ENCODE results near the gene SPATA17.

SPATA17 gene

DNA sequence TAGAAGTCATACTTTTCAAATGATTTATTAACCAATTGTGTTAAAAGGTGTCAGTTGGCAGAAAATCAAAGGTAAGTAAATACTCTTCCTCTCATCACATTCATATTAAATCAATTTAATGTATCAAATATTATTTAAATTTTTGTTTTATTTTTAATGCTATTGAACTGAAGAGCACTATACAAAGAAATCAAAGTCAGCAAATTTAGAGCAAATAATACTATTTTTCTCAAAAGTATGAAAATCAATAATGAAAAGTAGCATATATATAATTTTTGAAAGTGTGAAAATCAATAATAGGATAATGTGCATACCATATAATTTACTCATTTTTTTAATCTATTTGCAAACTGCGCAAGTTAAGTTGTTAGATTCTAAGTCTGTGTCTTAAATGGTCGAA lies 181.0 kb downstream of the SPATA17 start:
- TF ChIP-seq POLR2A (IDR thresholded peaks at IDR 0.05; ENCODE audit: low read depth, low read length) (no peak), SPI1 (IDR thresholded peaks at IDR 0.05; ENCODE audit: low read depth, low read length) (no peak), POLR2AphosphoS5 (IDR thresholded peaks at IDR 0.05; ENCODE audit: low read depth, low read length) (no peak), PAX5 (IDR thresholded peaks at IDR 0.05; ENCODE audit: insufficient read depth, low read length, severe bottlenecking) (no peak), TAF1 (IDR thresholded peaks at IDR 0.05; ENCODE audit: low read depth, low read length) (no peak), POU2F2 (IDR thresholded peaks at IDR 0.05; ENCODE audit: low read depth, low read length) (no peak)
- DNase-seq (ENCODE audit: insufficient read length, low spot score) (no peak), FAIRE-seq (no peak)

DNA sequence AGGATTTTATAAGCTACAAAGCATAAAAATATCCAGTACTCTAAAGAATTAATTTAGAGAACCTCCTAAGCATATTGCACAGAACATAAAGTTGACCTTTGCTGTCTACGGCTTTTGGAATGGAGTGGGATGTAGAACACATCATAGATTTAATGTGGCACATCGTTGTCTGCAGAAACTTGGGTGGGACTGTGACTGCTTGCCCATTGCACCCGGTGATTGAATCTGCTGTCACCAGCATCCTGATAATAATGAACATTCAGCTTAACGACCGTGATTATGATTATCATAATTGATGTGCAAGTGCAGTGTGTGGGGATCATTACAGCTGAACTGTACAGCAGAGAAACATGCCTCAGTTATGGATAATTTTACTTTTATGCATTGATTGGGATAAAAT lies 181.9 kb downstream of the SPATA17 start:
- FAIRE-seq, result no peak
- TF ChIP-seq POU2F2 (IDR thresholded peaks at IDR 0.05; ENCODE audit: low read depth, low read length) (no peak), POLR2A (IDR thresholded peaks at IDR 0.05; ENCODE audit: low read depth, low read length) (no peak), PAX5 (IDR thresholded peaks at IDR 0.05; ENCODE audit: insufficient read depth, low read length, severe bottlenecking) (no peak), SPI1 (IDR thresholded peaks at IDR 0.05; ENCODE audit: low read depth, low read length) (no peak), TAF1 (IDR thresholded peaks at IDR 0.05; ENCODE audit: low read depth, low read length) (no peak), POLR2AphosphoS5 (IDR thresholded peaks at IDR 0.05; ENCODE audit: low read depth, low read length) (no peak)
- no peak for DNase-seq (ENCODE audit: insufficient read length, low spot score)

DNA sequence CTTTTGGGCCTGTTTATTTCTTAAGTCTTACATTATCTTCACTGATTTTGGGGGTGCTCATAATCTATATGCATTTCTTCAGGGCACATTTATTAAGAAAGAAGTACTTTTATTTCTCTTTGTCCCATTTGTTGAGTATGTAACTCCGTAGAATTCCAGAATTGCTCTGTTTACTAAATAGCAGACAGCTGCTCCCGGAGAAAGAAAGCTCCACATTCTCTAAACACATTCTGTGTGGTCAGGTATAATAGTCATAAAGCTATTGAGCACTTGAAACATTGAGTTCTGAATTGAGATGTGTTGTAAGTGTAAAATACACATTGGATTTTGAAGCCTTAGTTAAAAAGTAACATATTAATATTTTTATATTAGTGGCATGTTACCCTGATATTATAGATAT lies 206.5 kb downstream of the SPATA17 start:
- TF ChIP-seq POLR2A (IDR thresholded peaks at IDR 0.05; ENCODE audit: low read depth, low read length) (no peak), TAF1 (IDR thresholded peaks at IDR 0.05; ENCODE audit: low read depth, low read length) (no peak), PAX5 (IDR thresholded peaks at IDR 0.05; ENCODE audit: insufficient read depth, low read length, severe bottlenecking) (no peak), SPI1 (IDR thresholded peaks at IDR 0.05; ENCODE audit: low read depth, low read length) (no peak), POU2F2 (IDR thresholded peaks at IDR 0.05; ENCODE audit: low read depth, low read length) (no peak), POLR2AphosphoS5 (IDR thresholded peaks at IDR 0.05; ENCODE audit: low read depth, low read length) (no peak)
- DNase-seq (ENCODE audit: insufficient read length, low spot score) (no peak), FAIRE-seq (no peak)

DNA sequence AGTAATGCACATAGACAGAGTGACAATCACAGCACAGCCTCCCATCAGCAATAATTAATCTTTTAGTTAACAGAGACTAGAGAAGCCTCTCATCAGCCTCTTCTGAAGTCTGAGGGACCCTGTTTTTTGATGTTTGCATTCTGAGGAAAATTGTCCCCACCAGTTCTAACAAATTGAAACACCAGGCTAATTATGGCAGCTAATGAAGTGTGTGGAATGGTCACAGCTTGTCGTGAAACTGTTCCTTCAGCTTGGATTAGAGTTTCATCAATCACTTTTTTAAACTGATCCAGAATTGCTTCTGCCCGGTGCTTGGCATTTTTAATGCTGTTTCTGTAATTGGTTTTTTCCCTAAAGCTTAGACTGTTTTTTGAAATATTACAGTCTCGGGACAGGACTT lies 208.0 kb downstream of the SPATA17 start:
- TF ChIP-seq TAF1 (IDR thresholded peaks at IDR 0.05; ENCODE audit: low read depth, low read length), result no peak
- TF ChIP-seq POLR2AphosphoS5 (IDR thresholded peaks at IDR 0.05; ENCODE audit: low read depth, low read length), result no peak
- TF ChIP-seq POLR2A (IDR thresholded peaks at IDR 0.05; ENCODE audit: low read depth, low read length), result no peak
- no peak for TF ChIP-seq POU2F2 (IDR thresholded peaks at IDR 0.05; ENCODE audit: low read depth, low read length)
- no peak for TF ChIP-seq PAX5 (IDR thresholded peaks at IDR 0.05; ENCODE audit: insufficient read depth, low read length, severe bottlenecking)
- TF ChIP-seq SPI1 (IDR thresholded peaks at IDR 0.05; ENCODE audit: low read depth, low read length), result no peak
- FAIRE-seq (no peak), DNase-seq (ENCODE audit: insufficient read length, low spot score) (no peak)

DNA sequence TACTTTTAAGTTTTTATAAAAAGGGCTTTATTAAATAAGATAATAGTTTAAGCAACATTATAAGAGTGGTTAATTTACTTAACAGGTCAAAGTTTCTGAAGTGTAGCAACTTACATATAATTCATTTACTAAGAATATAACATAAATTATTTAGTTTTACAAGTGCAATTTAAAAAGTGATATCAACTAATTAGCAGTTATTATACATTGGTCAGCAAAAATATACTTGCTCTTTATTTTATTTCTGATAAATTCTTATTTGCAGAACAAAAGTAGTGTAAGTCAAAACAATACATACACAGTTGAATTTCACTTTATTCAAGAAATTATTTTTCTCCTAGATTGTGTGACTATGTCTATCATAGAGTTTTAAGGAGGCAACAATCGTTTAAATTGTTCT lies 215.6 kb downstream of the SPATA17 start:
- TF ChIP-seq POU2F2 (IDR thresholded peaks at IDR 0.05; ENCODE audit: low read depth, low read length) (no peak), TAF1 (IDR thresholded peaks at IDR 0.05; ENCODE audit: low read depth, low read length) (no peak), SPI1 (IDR thresholded peaks at IDR 0.05; ENCODE audit: low read depth, low read length) (no peak), PAX5 (IDR thresholded peaks at IDR 0.05; ENCODE audit: insufficient read depth, low read length, severe bottlenecking) (no peak), POLR2A (IDR thresholded peaks at IDR 0.05; ENCODE audit: low read depth, low read length) (no peak), POLR2AphosphoS5 (IDR thresholded peaks at IDR 0.05; ENCODE audit: low read depth, low read length) (no peak)
- no peak for FAIRE-seq
- DNase-seq (ENCODE audit: insufficient read length, low spot score), result no peak

DNA sequence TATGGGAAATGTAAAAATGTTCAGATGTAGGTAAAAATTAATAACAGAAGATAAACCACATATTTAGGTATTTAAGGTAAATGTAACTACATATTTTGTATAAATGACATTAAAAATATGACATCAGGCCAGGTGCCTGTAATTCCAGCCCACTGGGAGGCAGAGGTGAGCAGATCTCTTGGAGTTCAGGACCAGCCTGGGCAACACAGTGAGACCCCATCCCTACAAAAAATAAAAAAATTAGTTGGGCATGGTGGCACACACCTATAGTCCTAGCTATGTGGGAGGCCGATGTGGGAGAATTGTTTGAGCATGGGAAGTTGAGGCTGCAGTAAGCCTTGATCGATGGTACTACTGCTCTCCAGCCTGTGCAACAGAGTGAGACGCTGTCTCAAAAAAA lies 216.5 kb downstream of the SPATA17 start:
- FAIRE-seq (no peak), DNase-seq (ENCODE audit: insufficient read length, low spot score) (no peak)
- TF ChIP-seq POU2F2 (IDR thresholded peaks at IDR 0.05; ENCODE audit: low read depth, low read length) (no peak), TAF1 (IDR thresholded peaks at IDR 0.05; ENCODE audit: low read depth, low read length) (no peak), POLR2A (IDR thresholded peaks at IDR 0.05; ENCODE audit: low read depth, low read length) (no peak), PAX5 (IDR thresholded peaks at IDR 0.05; ENCODE audit: insufficient read depth, low read length, severe bottlenecking) (no peak), POLR2AphosphoS5 (IDR thresholded peaks at IDR 0.05; ENCODE audit: low read depth, low read length) (no peak), SPI1 (IDR thresholded peaks at IDR 0.05; ENCODE audit: low read depth, low read length) (no peak)

DNA sequence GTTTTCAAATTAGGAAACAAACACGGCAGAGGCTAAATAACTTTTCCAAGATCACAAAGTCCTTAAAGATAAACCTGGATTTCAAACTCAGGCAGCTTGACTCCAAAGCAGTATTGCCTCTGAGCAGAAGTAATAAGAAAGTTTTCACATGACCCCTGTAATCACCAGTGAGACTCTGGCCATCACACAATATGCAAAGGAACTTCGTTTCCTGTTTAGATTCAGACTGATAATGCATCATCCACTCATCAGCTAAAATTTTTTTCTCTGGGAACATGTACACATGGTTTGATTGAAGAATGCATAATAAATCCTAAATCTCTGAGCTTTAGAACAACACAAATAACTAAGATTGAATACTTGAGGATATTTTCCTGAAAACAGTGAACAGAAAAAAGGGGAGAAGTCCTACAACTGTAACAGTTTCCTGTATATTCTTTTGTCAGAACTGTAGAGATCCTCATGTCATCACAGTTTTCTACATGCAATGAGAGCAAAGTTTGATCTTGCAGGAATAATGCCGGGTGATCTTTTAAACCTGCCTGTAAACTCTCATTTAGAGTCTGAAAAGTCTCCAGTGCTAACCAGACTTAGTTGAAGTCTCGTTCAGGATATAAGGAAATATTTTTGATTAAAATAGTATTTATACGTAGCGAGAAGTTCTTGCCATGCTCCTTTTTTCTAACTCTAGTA lies 225.3 kb downstream of the SPATA17 start:
- DNase-seq (ENCODE audit: insufficient read length, low spot score), result no peak
- TF ChIP-seq POU2F2 (IDR thresholded peaks at IDR 0.05; ENCODE audit: low read depth, low read length) (no peak), POLR2AphosphoS5 (IDR thresholded peaks at IDR 0.05; ENCODE audit: low read depth, low read length) (no peak), TAF1 (IDR thresholded peaks at IDR 0.05; ENCODE audit: low read depth, low read length) (no peak), POLR2A (IDR thresholded peaks at IDR 0.05; ENCODE audit: low read depth, low read length) (no peak), PAX5 (IDR thresholded peaks at IDR 0.05; ENCODE audit: insufficient read depth, low read length, severe bottlenecking) (no peak), SPI1 (IDR thresholded peaks at IDR 0.05; ENCODE audit: low read depth, low read length) (no peak)
- FAIRE-seq, result no peak

DNA sequence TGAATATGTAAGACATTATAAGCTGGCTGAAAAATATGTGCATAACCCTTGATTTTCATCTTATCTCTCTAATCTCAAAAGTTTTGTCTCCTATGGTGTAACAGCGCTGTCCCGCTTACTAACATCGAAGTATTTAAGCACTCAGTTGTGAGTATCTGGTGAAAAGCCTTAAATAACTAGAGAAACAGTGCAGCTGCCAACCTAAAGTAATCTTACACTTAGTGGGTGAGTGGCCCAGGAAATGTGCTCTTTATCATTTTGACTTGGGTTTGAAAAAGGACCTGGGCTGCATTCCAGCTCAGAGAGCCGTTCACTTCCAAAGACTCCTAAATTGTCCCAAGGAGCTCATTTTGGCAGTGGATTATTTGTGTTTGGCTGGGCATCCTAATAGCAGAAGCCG lies 225.9 kb downstream of the SPATA17 start:
- TF ChIP-seq TAF1 (IDR thresholded peaks at IDR 0.05; ENCODE audit: low read depth, low read length), result no peak
- TF ChIP-seq POU2F2 (IDR thresholded peaks at IDR 0.05; ENCODE audit: low read depth, low read length), result no peak
- no peak for TF ChIP-seq POLR2AphosphoS5 (IDR thresholded peaks at IDR 0.05; ENCODE audit: low read depth, low read length)
- no peak for TF ChIP-seq SPI1 (IDR thresholded peaks at IDR 0.05; ENCODE audit: low read depth, low read length)
- TF ChIP-seq PAX5 (IDR thresholded peaks at IDR 0.05; ENCODE audit: insufficient read depth, low read length, severe bottlenecking), result no peak
- TF ChIP-seq POLR2A (IDR thresholded peaks at IDR 0.05; ENCODE audit: low read depth, low read length), result no peak
- FAIRE-seq (no peak), DNase-seq (ENCODE audit: insufficient read length, low spot score) (no peak)

DNA sequence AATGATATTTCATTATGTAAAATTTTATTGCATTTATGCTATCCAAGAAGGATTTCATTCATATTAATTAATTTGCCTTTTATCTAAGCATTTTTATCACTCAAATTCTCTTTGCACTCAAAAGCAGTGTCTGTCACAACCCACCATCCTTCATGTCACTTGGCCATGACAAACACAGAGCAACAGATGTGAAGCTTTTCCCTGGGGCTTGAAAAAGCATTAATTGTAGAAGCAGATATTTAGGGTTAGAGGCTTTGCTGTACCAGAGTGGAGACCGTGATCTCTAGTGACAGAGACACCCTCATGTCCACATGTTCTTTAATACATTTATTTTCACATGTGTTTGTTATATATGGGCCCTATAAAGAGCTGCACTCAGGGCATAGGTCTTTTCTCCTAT lies 230.5 kb downstream of the SPATA17 start:
- FAIRE-seq (no peak), DNase-seq (ENCODE audit: insufficient read length, low spot score) (no peak)
- TF ChIP-seq POLR2A (IDR thresholded peaks at IDR 0.05; ENCODE audit: low read depth, low read length) (no peak), SPI1 (IDR thresholded peaks at IDR 0.05; ENCODE audit: low read depth, low read length) (no peak), POLR2AphosphoS5 (IDR thresholded peaks at IDR 0.05; ENCODE audit: low read depth, low read length) (no peak), TAF1 (IDR thresholded peaks at IDR 0.05; ENCODE audit: low read depth, low read length) (no peak)

All from GM12891 (cell line).